ENCODE results near the gene ZFP1.
A peak's percentile ranks its signal among the peaks of the same experiment; 100 is the strongest.

GRCh38 chr16:75116081-75116910, 32.0 kb upstream of the ZFP1 start, which contains the start of gene LDHD:
- TF ChIP-seq, protein P1, sequence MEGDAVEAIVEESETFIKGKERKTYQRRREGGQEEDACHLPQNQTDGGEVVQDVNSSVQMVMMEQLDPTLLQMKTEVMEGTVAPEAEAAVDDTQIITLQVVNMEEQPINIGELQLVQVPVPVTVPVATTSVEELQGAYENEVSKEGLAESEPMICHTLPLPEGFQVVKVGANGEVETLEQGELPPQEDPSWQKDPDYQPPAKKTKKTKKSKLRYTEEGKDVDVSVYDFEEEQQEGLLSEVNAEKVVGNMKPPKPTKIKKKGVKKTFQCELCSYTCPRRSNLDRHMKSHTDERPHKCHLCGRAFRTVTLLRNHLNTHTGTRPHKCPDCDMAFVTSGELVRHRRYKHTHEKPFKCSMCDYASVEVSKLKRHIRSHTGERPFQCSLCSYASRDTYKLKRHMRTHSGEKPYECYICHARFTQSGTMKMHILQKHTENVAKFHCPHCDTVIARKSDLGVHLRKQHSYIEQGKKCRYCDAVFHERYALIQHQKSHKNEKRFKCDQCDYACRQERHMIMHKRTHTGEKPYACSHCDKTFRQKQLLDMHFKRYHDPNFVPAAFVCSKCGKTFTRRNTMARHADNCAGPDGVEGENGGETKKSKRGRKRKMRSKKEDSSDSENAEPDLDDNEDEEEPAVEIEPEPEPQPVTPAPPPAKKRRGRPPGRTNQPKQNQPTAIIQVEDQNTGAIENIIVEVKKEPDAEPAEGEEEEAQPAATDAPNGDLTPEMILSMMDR (IDR thresholded peaks at IDR 0.05) = no peak
- TF ChIP-seq POLR2AphosphoS5 (IDR thresholded peaks at IDR 0.05; ENCODE audit: insufficient read depth in 1 of 2, low read depth in 1 of 2) (peak in 1 of 2 donors; percentile 71), POLR2A (IDR thresholded peaks at IDR 0.05) (no peak)

Measured in vagina (tissue), 2 donors.